ENCODE measurements around the gene TTBK2. TPM values are rescaled to one million over a fixed set of nuclear protein-coding genes. Genes with fewer than 3 reads are reported as not detected.

TTBK2 gene
- total RNA-seq, 2 donors from 2014 or later: 6.5 to 22.1 TPM

DNA sequence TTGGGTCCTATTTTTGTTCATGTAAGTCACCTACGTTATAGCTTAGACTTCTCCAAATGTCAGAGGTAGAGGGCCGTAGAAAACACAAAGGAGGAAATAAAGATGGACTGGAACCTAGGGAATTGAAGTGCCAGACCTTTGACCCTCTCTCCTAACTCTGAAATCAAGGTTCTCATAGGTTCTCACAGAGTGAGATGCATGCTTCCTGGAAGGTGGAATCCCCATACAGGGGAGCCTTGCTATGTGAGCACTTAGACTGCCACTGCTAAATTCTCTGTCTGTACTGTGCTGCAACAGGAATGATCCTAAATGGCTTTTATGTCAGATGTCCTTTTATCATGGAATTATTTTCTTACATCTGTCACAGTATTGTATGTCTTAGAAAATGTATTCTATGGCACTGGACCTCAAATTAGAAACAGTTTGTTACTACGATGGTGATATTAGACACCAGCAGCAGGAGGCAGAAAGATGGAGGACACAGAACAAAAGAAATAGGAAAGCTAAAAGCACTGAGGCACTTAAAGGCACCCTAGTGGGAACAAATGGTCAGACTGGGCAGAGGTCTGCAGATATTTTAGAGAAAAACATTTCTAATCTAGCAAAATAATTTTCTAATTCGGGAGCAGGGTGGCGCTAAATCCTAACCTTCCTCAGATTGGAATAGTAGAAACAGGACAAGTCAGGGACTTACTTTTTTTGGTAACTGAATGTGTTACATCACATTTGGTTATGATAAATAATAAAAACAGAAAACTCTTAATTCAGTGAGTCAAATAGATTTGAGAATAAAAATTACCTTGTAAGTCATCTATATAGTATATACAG lies 123.4 kb downstream of the TTBK2 start:
- DNase-seq (no peak), ATAC-seq (no peak)
- TF ChIP-seq, protein P1, sequence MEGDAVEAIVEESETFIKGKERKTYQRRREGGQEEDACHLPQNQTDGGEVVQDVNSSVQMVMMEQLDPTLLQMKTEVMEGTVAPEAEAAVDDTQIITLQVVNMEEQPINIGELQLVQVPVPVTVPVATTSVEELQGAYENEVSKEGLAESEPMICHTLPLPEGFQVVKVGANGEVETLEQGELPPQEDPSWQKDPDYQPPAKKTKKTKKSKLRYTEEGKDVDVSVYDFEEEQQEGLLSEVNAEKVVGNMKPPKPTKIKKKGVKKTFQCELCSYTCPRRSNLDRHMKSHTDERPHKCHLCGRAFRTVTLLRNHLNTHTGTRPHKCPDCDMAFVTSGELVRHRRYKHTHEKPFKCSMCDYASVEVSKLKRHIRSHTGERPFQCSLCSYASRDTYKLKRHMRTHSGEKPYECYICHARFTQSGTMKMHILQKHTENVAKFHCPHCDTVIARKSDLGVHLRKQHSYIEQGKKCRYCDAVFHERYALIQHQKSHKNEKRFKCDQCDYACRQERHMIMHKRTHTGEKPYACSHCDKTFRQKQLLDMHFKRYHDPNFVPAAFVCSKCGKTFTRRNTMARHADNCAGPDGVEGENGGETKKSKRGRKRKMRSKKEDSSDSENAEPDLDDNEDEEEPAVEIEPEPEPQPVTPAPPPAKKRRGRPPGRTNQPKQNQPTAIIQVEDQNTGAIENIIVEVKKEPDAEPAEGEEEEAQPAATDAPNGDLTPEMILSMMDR (IDR thresholded peaks at IDR 0.05): no peak
- no peak for TF ChIP-seq POLR2A (IDR thresholded peaks at IDR 0.05)
- intact Hi-C loops (cut with DNase I): no loop called here
- H3K27ac ChIP-seq: no peak overlapping the region
- H3K27me3 ChIP-seq: no peaks in the 10 kb centered on the region
- H3K4me1 ChIP-seq: no peaks in the 10 kb centered on the region
- H3K36me3 ChIP-seq (replicated peaks in 1 of 2; ENCODE audit: insufficient read depth in 1 of 2, low read depth in 2 of 2): no peaks in the 10 kb centered on the region
- WGBS, 2 donors: 87 to 89% methylated on average over 5 of the region's 5 CpGs
- no peaks in the 10 kb centered on the region for H3K9me3 ChIP-seq
- no peak overlapping the region for H3K4me3 ChIP-seq

DNA sequence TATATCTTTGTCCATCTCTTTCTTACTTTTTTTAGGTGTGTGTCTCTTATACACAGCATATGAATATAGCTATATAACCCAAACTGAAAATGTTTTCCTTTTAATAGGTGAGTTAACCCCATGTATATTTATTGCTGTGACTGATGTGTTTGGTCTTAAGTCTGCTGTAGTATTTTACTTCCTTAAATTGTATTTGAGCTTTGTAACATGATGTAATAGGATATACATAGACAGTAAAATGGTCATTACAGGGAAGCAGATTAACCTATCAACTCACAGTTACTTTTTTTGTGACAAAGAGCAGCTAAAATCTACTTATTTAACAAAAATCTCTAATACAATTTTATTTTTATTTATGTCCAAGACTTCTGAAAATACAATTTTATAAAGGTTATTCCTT lies 131.9 kb downstream of the TTBK2 start:
- H3K9me3 ChIP-seq: no peaks in the 10 kb centered on the region
- no peak for TF ChIP-seq POLR2A (IDR thresholded peaks at IDR 0.05)
- TF ChIP-seq, protein P1 (IDR thresholded peaks at IDR 0.05): no peak
- ATAC-seq: no peak

DNA sequence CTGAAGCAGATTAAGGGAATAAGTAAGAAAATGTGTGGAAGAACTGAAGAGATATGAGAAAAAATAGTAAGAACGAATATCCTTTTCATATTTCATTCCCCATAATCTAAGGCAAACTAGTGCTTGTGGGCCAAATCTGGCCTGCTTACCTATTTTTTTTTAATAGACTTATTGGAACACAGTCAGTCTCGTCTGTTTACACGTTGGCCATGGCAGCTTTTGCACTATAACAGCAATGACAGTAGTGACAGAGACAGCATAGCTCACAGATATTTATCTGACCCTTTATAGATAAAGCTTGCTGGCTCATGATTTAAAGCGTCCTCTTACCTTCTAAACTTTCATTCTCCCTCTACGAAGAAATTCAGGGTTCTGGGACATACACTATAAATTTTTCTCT lies 133.6 kb downstream of the TTBK2 start:
- Histone ChIP-seq H3K36me3 (replicated peaks in 1 of 2; ENCODE audit: insufficient read depth in 1 of 2, low read depth in 2 of 2) (no peaks in the 10 kb centered on the region), H3K4me3 (no peak overlapping the region), H3K9me3 (no peaks in the 10 kb centered on the region), H3K27ac (no peak overlapping the region), H3K4me1 (no peaks in the 10 kb centered on the region), H3K27me3 (no peaks in the 10 kb centered on the region)
- DNase-seq: no peak
- TF ChIP-seq POLR2A (IDR thresholded peaks at IDR 0.05): no peak
- TF ChIP-seq, protein P1 (IDR thresholded peaks at IDR 0.05): no peak
- ATAC-seq: no peak
- WGBS, 2 donors: 82 to 85% methylated on average over 5 of the region's 5 CpGs
- intact Hi-C loops (cut with DNase I): no loop called here

More for the DNA sequence above, 131.9 kb downstream of the TTBK2 start:
- intact Hi-C loops (cut with DNase I): no loop called here
- Histone ChIP-seq H3K27ac (no peak overlapping the region), H3K4me1 (no peaks in the 10 kb centered on the region), H3K36me3 (replicated peaks in 1 of 2; ENCODE audit: insufficient read depth in 1 of 2, low read depth in 2 of 2) (no peaks in the 10 kb centered on the region), H3K27me3 (no peaks in the 10 kb centered on the region), H3K4me3 (no peak overlapping the region)
- DNase-seq: no peak

DNA sequence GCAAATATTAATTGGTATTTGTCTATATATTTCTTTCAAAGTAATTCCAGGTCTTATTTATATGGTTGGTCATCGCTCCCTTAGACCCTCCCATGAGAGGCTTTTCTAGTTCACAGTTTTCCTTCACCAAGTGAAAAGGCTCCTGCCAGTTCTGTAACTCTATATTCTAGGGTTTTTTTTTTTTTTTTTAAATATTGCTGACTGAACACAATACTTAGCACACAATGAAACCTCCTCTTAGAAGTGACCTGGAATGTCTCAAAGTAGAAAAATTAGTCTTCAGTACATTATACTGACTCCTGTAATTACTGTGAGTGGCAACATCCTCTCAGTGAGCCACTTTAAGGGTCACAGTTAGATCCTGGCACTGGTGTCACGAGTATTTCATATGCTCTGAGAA lies 135.0 kb downstream of the TTBK2 start:
- Histone ChIP-seq H3K36me3 (replicated peaks in 1 of 2; ENCODE audit: insufficient read depth in 1 of 2, low read depth in 2 of 2) (no peaks in the 10 kb centered on the region), H3K27me3 (no peaks in the 10 kb centered on the region), H3K9me3 (no peaks in the 10 kb centered on the region), H3K4me1 (no peaks in the 10 kb centered on the region), H3K27ac (no peak overlapping the region), H3K4me3 (no peak overlapping the region)
- 66 to 94% methylated on average over 2 of the region's 2 CpGs for WGBS, 2 donors
- DNase-seq (no peak), ATAC-seq (no peak)
- intact Hi-C loops (cut with DNase I): no loop called here
- TF ChIP-seq POLR2A (IDR thresholded peaks at IDR 0.05): no peak

DNA sequence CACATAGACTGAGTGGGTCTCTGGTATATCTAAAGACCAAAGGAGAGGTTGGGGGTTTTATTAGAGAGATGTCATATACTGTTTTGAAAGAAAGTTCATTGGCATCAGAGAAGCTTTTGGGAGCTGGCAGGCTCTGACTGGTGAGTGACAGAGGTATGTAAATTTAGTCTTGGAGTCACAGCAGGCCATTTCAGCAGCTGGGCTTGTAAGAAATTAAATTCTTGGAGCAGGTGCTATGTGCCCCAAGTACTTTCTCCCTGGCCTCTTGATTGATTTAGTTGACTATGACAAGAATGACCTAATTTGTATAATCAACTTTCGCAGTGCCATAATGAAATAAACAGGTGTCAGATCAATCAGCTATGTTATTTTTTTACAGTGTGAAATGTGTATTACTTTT lies 135.9 kb downstream of the TTBK2 start:
- no peak for DNase-seq
- Histone ChIP-seq H3K27me3 (no peaks in the 10 kb centered on the region), H3K4me1 (no peaks in the 10 kb centered on the region), H3K36me3 (replicated peaks in 1 of 2; ENCODE audit: insufficient read depth in 1 of 2, low read depth in 2 of 2) (no peaks in the 10 kb centered on the region), H3K9me3 (no peaks in the 10 kb centered on the region), H3K4me3 (no peak overlapping the region), H3K27ac (no peak overlapping the region)
- WGBS, 2 donors: 77 to 92% methylated on average over 1 of the region's 1 CpG
- intact Hi-C loops (cut with DNase I): no loop called here
- no peak for TF ChIP-seq POLR2A (IDR thresholded peaks at IDR 0.05)
- TF ChIP-seq, protein P1 (IDR thresholded peaks at IDR 0.05): no peak
- no peak for ATAC-seq

All from body of pancreas (tissue), 4 donors.